ENCODE measurements around the gene FCRL4.
A peak's percentile ranks its signal among the peaks of the same experiment; 100 is the strongest.

FCRL4 gene

GRCh38 chr1:157597959-157598667 lies at the start of gene FCRL4:
Gene FCRL4, minus strand, starts transcription at chr1:157598085. Its CDS starts 141 bp downstream, at chr1:157597944.
- no peak for DNase-seq

GRCh38 chr1:157646144-157646543 lies 48.3 kb upstream of the FCRL4 start:
- DNase-seq, result peak; percentile 36 to 46

GRCh38 chr1:157641177-157641576 lies 43.3 kb upstream of the FCRL4 start:
- no peak for DNase-seq

GRCh38 chr1:157639800-157640199 lies 41.9 kb upstream of the FCRL4 start:
- no peak for DNase-seq

- DNase-seq, result no peak
Observed at GRCh38 chr1:157628773-157629172, 30.9 kb upstream of the FCRL4 start.

GRCh38 chr1:157626099-157626498 lies 28.2 kb upstream of the FCRL4 start:
- DNase-seq, result peak in 1 of 2 experiments; percentile 2

GRCh38 chr1:157624471-157624870 lies 26.6 kb upstream of the FCRL4 start:
- DNase-seq, result no peak

GRCh38 chr1:157622471-157622870 lies 24.6 kb upstream of the FCRL4 start:
- DNase-seq, result no peak

- DNase-seq, result no peak
Observed at GRCh38 chr1:157618190-157618589, 20.3 kb upstream of the FCRL4 start.

GRCh38 chr1:157600236-157600635 lies 2.4 kb upstream of the FCRL4 start:
- DNase-seq, result no peak

- DNase-seq, result no peak
Observed at GRCh38 chr1:157596384-157596783, 1.5 kb downstream of the FCRL4 start.

GRCh38 chr1:157595356-157595755 lies 2.5 kb downstream of the FCRL4 start:
- peak in 1 of 2 experiments; percentile 16 for DNase-seq

- DNase-seq, result no peak
Observed at GRCh38 chr1:157585984-157586383, 11.9 kb downstream of the FCRL4 start.

- no peak for DNase-seq
Observed at GRCh38 chr1:157584503-157584902, 13.4 kb downstream of the FCRL4 start.

GRCh38 chr1:157580828-157581210 lies 17.1 kb downstream of the FCRL4 start:
- no peak for DNase-seq

- DNase-seq, result peak; percentile 37 to 61
Observed at GRCh38 chr1:157580179-157580827, 17.6 kb downstream of the FCRL4 start.

- DNase-seq, result no peak
Observed at GRCh38 chr1:157577420-157577819, 20.5 kb downstream of the FCRL4 start.

- DNase-seq, result no peak
Observed at GRCh38 chr1:157575744-157576143, 22.1 kb downstream of the FCRL4 start.

GRCh38 chr1:157574836-157575235 lies 23.0 kb downstream of the FCRL4 start:
- no peak for DNase-seq

GRCh38 chr1:157566484-157567300 lies 31.2 kb downstream of the FCRL4 start:
- no peak for DNase-seq

- no peak for DNase-seq
Observed at GRCh38 chr1:157562515-157562914, 35.4 kb downstream of the FCRL4 start.

- DNase-seq, result no peak
Observed at GRCh38 chr1:157558119-157558518, 39.8 kb downstream of the FCRL4 start.

Data from Kasumi-1 (cell line).